Measurements from ENCODE around the gene DDT. TPM values are rescaled to one million over a fixed set of nuclear protein-coding genes. Genes with fewer than 3 reads are reported as not detected.

The DDT gene
- total RNA-seq, 1 donor from 2014 or later, result 102 TPM

- DNase-seq (no peak), ATAC-seq (no peak)
- no peaks in the 10 kb centered on the region for H3K9me3 ChIP-seq
- no peaks in the 10 kb centered on the region for H3K27me3 ChIP-seq (ENCODE audit: low read depth)
- H3K27ac ChIP-seq, result no peak overlapping the region
- H3K4me3 ChIP-seq, result no peak overlapping the region
- no peak for TF ChIP-seq CTCF (IDR thresholded peaks at IDR 0.05)
- peaks cover 14% of the 10 kb centered on the region for H3K4me1 ChIP-seq
- intact Hi-C loops (cut with DNase I), result no loop called here
- H3K36me3 ChIP-seq, result no peaks in the 10 kb centered on the region
These were observed 35.2 kb upstream of the DDT start for GRCh38 chr22:24009227-24010017.

GRCh38 chr22:24008381-24009226, 34.4 kb upstream of the DDT start:
- peaks cover 14% of the 10 kb centered on the region for H3K4me1 ChIP-seq
- H3K36me3 ChIP-seq, result no peaks in the 10 kb centered on the region
- no peak for DNase-seq
- H3K27ac ChIP-seq, result no peak overlapping the region
- no peaks in the 10 kb centered on the region for H3K27me3 ChIP-seq (ENCODE audit: low read depth)
- no peak for TF ChIP-seq CTCF (IDR thresholded peaks at IDR 0.05)
- intact Hi-C loops (cut with DNase I), result no loop called here
- no peak overlapping the region for H3K4me3 ChIP-seq
- no peak for ATAC-seq
- no peaks in the 10 kb centered on the region for H3K9me3 ChIP-seq

GRCh38 chr22:24008022-24008283, 33.7 kb upstream of the DDT start:
- peaks cover 10% of the 10 kb centered on the region for H3K4me1 ChIP-seq
- no peak for DNase-seq
- no peak overlapping the region for H3K4me3 ChIP-seq
- H3K27ac ChIP-seq, result no peak overlapping the region
- no peaks in the 10 kb centered on the region for H3K36me3 ChIP-seq
- intact Hi-C loops (cut with DNase I), result no loop called here
- no peak for ATAC-seq
- no peak for TF ChIP-seq CTCF (IDR thresholded peaks at IDR 0.05)
- H3K9me3 ChIP-seq, result no peaks in the 10 kb centered on the region
- no peaks in the 10 kb centered on the region for H3K27me3 ChIP-seq (ENCODE audit: low read depth)

GRCh38 chr22:24007253-24008021, 33.2 kb upstream of the DDT start:
- DNase-seq (no peak), ATAC-seq (no peak)
- Histone ChIP-seq H3K36me3 (no peaks in the 10 kb centered on the region), H3K9me3 (no peaks in the 10 kb centered on the region), H3K4me1 (peaks cover 5% of the 10 kb centered on the region), H3K27ac (no peak overlapping the region), H3K27me3 (ENCODE audit: low read depth) (no peaks in the 10 kb centered on the region), H3K4me3 (no peak overlapping the region)
- intact Hi-C loops (cut with DNase I), result no loop called here
- TF ChIP-seq CTCF (IDR thresholded peaks at IDR 0.05), result no peak

GRCh38 chr22:24006914-24007214, 32.6 kb upstream of the DDT start:
- ATAC-seq (no peak), DNase-seq (no peak)
- Histone ChIP-seq H3K9me3 (no peaks in the 10 kb centered on the region), H3K27me3 (ENCODE audit: low read depth) (no peaks in the 10 kb centered on the region), H3K4me1 (no peaks in the 10 kb centered on the region), H3K4me3 (no peak overlapping the region), H3K27ac (no peak overlapping the region), H3K36me3 (no peaks in the 10 kb centered on the region)
- no peak for TF ChIP-seq CTCF (IDR thresholded peaks at IDR 0.05)
- intact Hi-C loops (cut with DNase I), result no loop called here

All from lower lobe of right lung (tissue), 2 donors.